ENCODE results near the gene CSNK1E.

Gene CSNK1E

GRCh38 chr22:38335077-38335476, 17.8 kb upstream of the CSNK1E start:
- no peak for DNase-seq (ENCODE audit: low read depth, low spot score)

- no peak for DNase-seq (ENCODE audit: low read depth, low spot score)
Observed at GRCh38 chr22:38327805-38328204, 10.6 kb upstream of the CSNK1E start.

- no peak for DNase-seq (ENCODE audit: low read depth, low spot score)
Observed at GRCh38 chr22:38327396-38327795, 10.2 kb upstream of the CSNK1E start.

GRCh38 chr22:38325587-38325986, 8.4 kb upstream of the CSNK1E start:
- peak; percentile 43 for DNase-seq (ENCODE audit: low read depth, low spot score)

GRCh38 chr22:38320605-38321402, 3.6 kb upstream of the CSNK1E start:
- DNase-seq (ENCODE audit: low read depth, low spot score): peak; percentile 81

GRCh38 chr22:38318792-38319773, 1.9 kb upstream of the CSNK1E start:
- peak; percentile 91 for DNase-seq (ENCODE audit: low read depth, low spot score)

GRCh38 chr22:38317995-38318715, 922 bp upstream of the CSNK1E start:
- peak; percentile 80 for DNase-seq (ENCODE audit: low read depth, low spot score)

GRCh38 chr22:38316364-38317121, 690 bp downstream of the CSNK1E start:
- peak; percentile 64 for DNase-seq (ENCODE audit: low read depth, low spot score)

- no peak for DNase-seq (ENCODE audit: low read depth, low spot score)
Observed at GRCh38 chr22:38315823-38316363, 1.3 kb downstream of the CSNK1E start.

GRCh38 chr22:38314933-38315822, 2.1 kb downstream of the CSNK1E start:
- DNase-seq (ENCODE audit: low read depth, low spot score): peak; percentile 25

- peak; percentile 55 for DNase-seq (ENCODE audit: low read depth, low spot score)
Observed at GRCh38 chr22:38314051-38314932, 2.9 kb downstream of the CSNK1E start.

- no peak for DNase-seq (ENCODE audit: low read depth, low spot score)
Observed at GRCh38 chr22:38313384-38313955, 3.8 kb downstream of the CSNK1E start.

- DNase-seq (ENCODE audit: low read depth, low spot score): no peak
Observed at GRCh38 chr22:38312261-38312800, 4.9 kb downstream of the CSNK1E start.

- no peak for DNase-seq (ENCODE audit: low read depth, low spot score)
Observed at GRCh38 chr22:38311323-38311620, 6.0 kb downstream of the CSNK1E start.

- no peak for DNase-seq (ENCODE audit: low read depth, low spot score)
Observed at GRCh38 chr22:38310518-38311322, 6.5 kb downstream of the CSNK1E start.

- no peak for DNase-seq (ENCODE audit: low read depth, low spot score)
Observed at GRCh38 chr22:38309614-38310517, 7.4 kb downstream of the CSNK1E start.
